Measurements from ENCODE around the gene CCNC. TPM values are rescaled to one million over a fixed set of nuclear protein-coding genes. Genes with fewer than 3 reads are reported as not detected.
A peak's percentile ranks its signal among the peaks of the same experiment; 100 is the strongest.

Gene CCNC
- total and polyA plus RNA-seq, 2 donors: 22.7 to 106 TPM

- peaks cover 4% of the 10 kb centered on the region for H3K36me3 ChIP-seq (ENCODE audit: insufficient read depth)
- no peak for DNase-seq (ENCODE audit: extremely low spot score)
- H3K27ac ChIP-seq (ENCODE audit: low read depth): no peak overlapping the region
- no peaks in the 10 kb centered on the region for H3K4me1 ChIP-seq (ENCODE audit: insufficient read depth)
- 93% methylated on average over 4 of the region's 4 CpGs for WGBS
- no peak overlapping the region for H3K4me3 ChIP-seq (ENCODE audit: low read depth, low read length)
Observed at GRCh38 chr6:99547526-99547925, 20.9 kb downstream of the CCNC start.

GRCh38 chr6:99545442-99545841, 23.0 kb downstream of the CCNC start:
- 76% methylated on average over 1 of the region's 1 CpG for WGBS
- Histone ChIP-seq H3K36me3 (ENCODE audit: insufficient read depth) (peaks cover 6% of the 10 kb centered on the region), H3K4me1 (ENCODE audit: insufficient read depth) (no peaks in the 10 kb centered on the region), H3K27ac (ENCODE audit: low read depth) (no peak overlapping the region), H3K4me3 (ENCODE audit: low read depth, low read length) (no peak overlapping the region)
- no peak for DNase-seq (ENCODE audit: extremely low spot score)

- Histone ChIP-seq H3K4me3 (ENCODE audit: low read depth, low read length) (no peak overlapping the region), H3K27ac (ENCODE audit: low read depth) (no peak overlapping the region), H3K4me1 (ENCODE audit: insufficient read depth) (no peaks in the 10 kb centered on the region), H3K36me3 (ENCODE audit: insufficient read depth) (peaks cover 6% of the 10 kb centered on the region)
- no peak for DNase-seq (ENCODE audit: extremely low spot score)
Observed at GRCh38 chr6:99543968-99544367, 24.5 kb downstream of the CCNC start.

GRCh38 chr6:99530627-99531026, 37.8 kb downstream of the CCNC start:
- 95% methylated on average over 1 of the region's 1 CpG for WGBS

GRCh38 chr6:99522531-99522930, 45.9 kb downstream of the CCNC start:
- DNase-seq (ENCODE audit: extremely low spot score): no peak
- no peak overlapping the region for H3K27ac ChIP-seq (ENCODE audit: low read depth)
- H3K4me1 ChIP-seq (ENCODE audit: insufficient read depth): no peaks in the 10 kb centered on the region
- H3K4me3 ChIP-seq (ENCODE audit: low read depth, low read length): no peak overlapping the region
- WGBS: 87% methylated on average over 4 of the region's 4 CpGs
- H3K36me3 ChIP-seq (ENCODE audit: insufficient read depth): no peaks in the 10 kb centered on the region

More at GRCh38 chr6:99530627-99531026, 37.8 kb downstream of the CCNC start:
- Histone ChIP-seq H3K4me3 (ENCODE audit: low read depth, low read length) (no peak overlapping the region), H3K27ac (ENCODE audit: low read depth) (no peak overlapping the region), H3K4me1 (ENCODE audit: insufficient read depth) (peaks cover 2% of the 10 kb centered on the region), H3K36me3 (ENCODE audit: insufficient read depth) (peaks cover 4% of the 10 kb centered on the region)
- no peak for DNase-seq (ENCODE audit: extremely low spot score)

- 23% methylated on average over 9 of the region's 9 CpGs for whole genome bisulfite sequencing
- Histone ChIP-seq H3K4me1 (ENCODE audit: insufficient read depth) (no peaks in the 10 kb centered on the region), H3K36me3 (ENCODE audit: insufficient read depth) (no peaks in the 10 kb centered on the region), H3K4me3 (ENCODE audit: low read depth, low read length) (peak overlapping the region; percentile 77), H3K27ac (ENCODE audit: low read depth) (peak overlapping the region; percentile 98)
- peak; percentile 25 for DNase-seq (ENCODE audit: extremely low spot score)
Observed at GRCh38 chr6:99521633-99522151, 46.8 kb downstream of the CCNC start.

- Histone ChIP-seq H3K27ac (ENCODE audit: low read depth) (peak overlapping the region; percentile 98), H3K4me1 (ENCODE audit: insufficient read depth) (no peaks in the 10 kb centered on the region), H3K4me3 (ENCODE audit: low read depth, low read length) (peak overlapping the region; percentile 77), H3K36me3 (ENCODE audit: insufficient read depth) (no peaks in the 10 kb centered on the region)
- WGBS: under 1% methylated on average over 47 of the region's 47 CpGs
- peak; percentile 64 for DNase-seq (ENCODE audit: extremely low spot score)
Observed at GRCh38 chr6:99520855-99521632, 47.4 kb downstream of the CCNC start.

- DNase-seq (ENCODE audit: extremely low spot score): no peak
- WGBS: 90% methylated on average over 1 of the region's 1 CpG
- H3K36me3 ChIP-seq (ENCODE audit: insufficient read depth): no peaks in the 10 kb centered on the region
- no peak overlapping the region for H3K4me3 ChIP-seq (ENCODE audit: low read depth, low read length)
- H3K4me1 ChIP-seq (ENCODE audit: insufficient read depth): no peaks in the 10 kb centered on the region
- no peak overlapping the region for H3K27ac ChIP-seq (ENCODE audit: low read depth)
Observed at GRCh38 chr6:99519446-99519845, 49.0 kb downstream of the CCNC start.

- H3K4me3 ChIP-seq (ENCODE audit: low read depth, low read length): peak overlapping the region; percentile 68
- H3K27ac ChIP-seq (ENCODE audit: low read depth): no peak overlapping the region
- H3K36me3 ChIP-seq (ENCODE audit: insufficient read depth): no peaks in the 10 kb centered on the region
- 59% methylated on average over 8 of the region's 8 CpGs for WGBS
- H3K4me1 ChIP-seq (ENCODE audit: insufficient read depth): no peaks in the 10 kb centered on the region
- DNase-seq (ENCODE audit: extremely low spot score): no peak
Observed at GRCh38 chr6:99514089-99514488, 54.4 kb downstream of the CCNC start.

- Histone ChIP-seq H3K27ac (ENCODE audit: low read depth) (no peak overlapping the region), H3K36me3 (ENCODE audit: insufficient read depth) (no peaks in the 10 kb centered on the region), H3K4me1 (ENCODE audit: insufficient read depth) (no peaks in the 10 kb centered on the region), H3K4me3 (ENCODE audit: low read depth, low read length) (no peak overlapping the region)
- no peak for DNase-seq (ENCODE audit: extremely low spot score)
- WGBS: 97% methylated on average over 1 of the region's 1 CpG
Observed at GRCh38 chr6:99512033-99512432, 56.4 kb downstream of the CCNC start.

- Histone ChIP-seq H3K27ac (ENCODE audit: low read depth) (no peak overlapping the region), H3K4me1 (ENCODE audit: insufficient read depth) (no peaks in the 10 kb centered on the region), H3K36me3 (ENCODE audit: insufficient read depth) (no peaks in the 10 kb centered on the region), H3K4me3 (ENCODE audit: low read depth, low read length) (no peak overlapping the region)
- 95% methylated on average over 3 of the region's 3 CpGs for WGBS
- no peak for DNase-seq (ENCODE audit: extremely low spot score)
Observed at GRCh38 chr6:99507648-99508047, 60.8 kb downstream of the CCNC start.

GRCh38 chr6:99501762-99502161, 66.7 kb downstream of the CCNC start:
- Histone ChIP-seq H3K4me1 (ENCODE audit: insufficient read depth) (no peaks in the 10 kb centered on the region), H3K27ac (ENCODE audit: low read depth) (no peak overlapping the region), H3K4me3 (ENCODE audit: low read depth, low read length) (no peak overlapping the region), H3K36me3 (ENCODE audit: insufficient read depth) (no peaks in the 10 kb centered on the region)
- no peak for DNase-seq (ENCODE audit: extremely low spot score)
- 84% methylated on average over 2 of the region's 2 CpGs for WGBS

- DNase-seq (ENCODE audit: extremely low spot score): no peak
- no peak overlapping the region for H3K4me3 ChIP-seq (ENCODE audit: low read depth, low read length)
- WGBS: 25% methylated on average over 1 of the region's 1 CpG
- no peaks in the 10 kb centered on the region for H3K36me3 ChIP-seq (ENCODE audit: insufficient read depth)
- no peak overlapping the region for H3K27ac ChIP-seq (ENCODE audit: low read depth)
- no peaks in the 10 kb centered on the region for H3K4me1 ChIP-seq (ENCODE audit: insufficient read depth)
Observed at GRCh38 chr6:99498421-99498820, 70.0 kb downstream of the CCNC start.

- WGBS: 81% methylated on average over 1 of the region's 1 CpG
- DNase-seq (ENCODE audit: extremely low spot score): no peak
- Histone ChIP-seq H3K4me1 (ENCODE audit: insufficient read depth) (no peaks in the 10 kb centered on the region), H3K4me3 (ENCODE audit: low read depth, low read length) (no peak overlapping the region), H3K36me3 (ENCODE audit: insufficient read depth) (no peaks in the 10 kb centered on the region), H3K27ac (ENCODE audit: low read depth) (no peak overlapping the region)
Observed at GRCh38 chr6:99495466-99495865, 73.0 kb downstream of the CCNC start.
